ENCODE data around the gene IL17RE. TPM values are rescaled to one million over a fixed set of nuclear protein-coding genes. Genes with fewer than 3 reads are reported as not detected.

The IL17RE gene
- total RNA-seq, 1 experiment from 2014 or later, result 4.0 TPM

DNA sequence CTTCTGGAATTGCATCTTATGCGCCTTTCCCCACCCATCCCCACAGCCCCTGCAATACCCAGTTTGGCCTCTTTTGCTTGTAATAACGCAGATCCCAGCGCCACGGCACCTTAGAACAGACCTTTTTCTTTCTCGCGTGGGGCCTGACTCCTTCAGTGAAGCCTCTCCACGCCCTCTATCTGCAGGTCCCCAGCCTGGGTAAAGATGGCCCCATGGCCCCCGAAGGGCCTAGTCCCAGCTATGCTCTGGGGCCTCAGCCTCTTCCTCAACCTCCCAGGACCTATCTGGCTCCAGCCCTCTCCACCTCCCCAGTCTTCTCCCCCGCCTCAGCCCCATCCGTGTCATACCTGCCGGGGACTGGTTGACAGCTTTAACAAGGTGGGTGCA lies 31.6 kb downstream of the IL17RE start:
- Histone ChIP-seq H3K4me3 (ENCODE audit: low read length) (peak overlapping the region; percentile 72), H3F3A (ENCODE audit: low read length, unreplicated experiment) (no peaks in the 10 kb centered on the region), H3K9me3 (ENCODE audit: low read length) (no peaks in the 10 kb centered on the region), H4K20me1 (ENCODE audit: low read length) (no peaks in the 10 kb centered on the region), H3K9me2 (replicated peaks; ENCODE audit: low read length) (no peaks in the 10 kb centered on the region), H3K9ac (ENCODE audit: low read length) (peak overlapping the region; percentile 81), H3K4me2 (ENCODE audit: low read length) (peak overlapping the region; percentile 91), H3K79me2 (ENCODE audit: low read length) (peaks cover 19% of the 10 kb centered on the region), H3K27me3 (ENCODE audit: low read length) (no peaks in the 10 kb centered on the region), H3K36me3 (ENCODE audit: low read depth, low read length) (peaks cover 14% of the 10 kb centered on the region), H3K27ac (ENCODE audit: low read length) (peak overlapping the region; percentile 84), H3K4me1 (ENCODE audit: insufficient read depth, low read length) (peaks cover 33% of the 10 kb centered on the region), H2AFZ (ENCODE audit: low read length) (peak overlapping the region; percentile 84)
- TF ChIP-seq, protein P1, sequence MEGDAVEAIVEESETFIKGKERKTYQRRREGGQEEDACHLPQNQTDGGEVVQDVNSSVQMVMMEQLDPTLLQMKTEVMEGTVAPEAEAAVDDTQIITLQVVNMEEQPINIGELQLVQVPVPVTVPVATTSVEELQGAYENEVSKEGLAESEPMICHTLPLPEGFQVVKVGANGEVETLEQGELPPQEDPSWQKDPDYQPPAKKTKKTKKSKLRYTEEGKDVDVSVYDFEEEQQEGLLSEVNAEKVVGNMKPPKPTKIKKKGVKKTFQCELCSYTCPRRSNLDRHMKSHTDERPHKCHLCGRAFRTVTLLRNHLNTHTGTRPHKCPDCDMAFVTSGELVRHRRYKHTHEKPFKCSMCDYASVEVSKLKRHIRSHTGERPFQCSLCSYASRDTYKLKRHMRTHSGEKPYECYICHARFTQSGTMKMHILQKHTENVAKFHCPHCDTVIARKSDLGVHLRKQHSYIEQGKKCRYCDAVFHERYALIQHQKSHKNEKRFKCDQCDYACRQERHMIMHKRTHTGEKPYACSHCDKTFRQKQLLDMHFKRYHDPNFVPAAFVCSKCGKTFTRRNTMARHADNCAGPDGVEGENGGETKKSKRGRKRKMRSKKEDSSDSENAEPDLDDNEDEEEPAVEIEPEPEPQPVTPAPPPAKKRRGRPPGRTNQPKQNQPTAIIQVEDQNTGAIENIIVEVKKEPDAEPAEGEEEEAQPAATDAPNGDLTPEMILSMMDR (conservative IDR thresholded peaks at IDR 0.05; ENCODE audit: low read depth, low read length), result peak; percentile 32; the same call in 1 of the 2 replicates
- no peak for TF ChIP-seq EZH2phosphoT487 (IDR thresholded peaks at IDR 0.05; ENCODE audit: borderline replicate concordance, low read length)
- intact Hi-C loops (cut with micrococcal nuclease), result loop anchor here (5.0 kb wide), 1 partner anchor 217 kb away; no protein-coding TSS in a partner anchor
- DNase-seq (no peak), ATAC-seq (no peak; the same call in 1 of the 2 replicates)
- POLR2A ChIA-PET (ENCODE audit: unreplicated experiment), result interaction anchor here (1.9 kb wide), 1 partner anchor 18 kb away, joined by 25 read pairs; the partner anchor contains the start of gene IL17RC
- TSS peak; percentile 55 for BruUV-seq (replicated peaks)
- CTCF ChIA-PET, result interaction anchor here (2.0 kb wide), 1 partner anchor 12 kb away, joined by 24 read pairs; no protein-coding TSS in a partner anchor

DNA sequence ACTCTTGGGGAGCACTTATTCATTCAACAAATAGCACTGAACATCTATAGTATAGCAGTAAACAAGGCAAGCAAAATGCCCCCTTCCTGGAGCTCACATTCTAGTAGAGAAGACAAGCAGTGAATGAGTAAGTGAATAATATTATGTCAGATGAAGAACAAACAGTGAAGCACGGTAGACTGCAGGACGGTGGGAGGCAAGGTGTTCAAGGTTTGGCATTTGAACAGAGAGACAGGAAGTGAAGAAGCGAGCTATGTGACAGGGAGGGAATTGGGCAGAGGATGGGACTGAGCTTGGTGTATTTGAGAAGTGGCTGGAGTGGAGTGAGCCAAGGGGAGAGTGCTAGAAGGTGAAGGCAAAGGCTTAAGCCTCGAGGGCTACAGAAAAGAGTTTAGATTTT lies 32.3 kb downstream of the IL17RE start:
- Histone ChIP-seq H3K4me3 (ENCODE audit: low read length) (peak overlapping the region; percentile 72; the same call in 1 of the 2 replicates), H3K4me1 (ENCODE audit: insufficient read depth, low read length) (peaks cover 33% of the 10 kb centered on the region), H3K79me2 (ENCODE audit: low read length) (peaks cover 19% of the 10 kb centered on the region), H3K9me3 (ENCODE audit: low read length) (no peaks in the 10 kb centered on the region), H2AFZ (ENCODE audit: low read length) (no peak overlapping the region), H3K27ac (ENCODE audit: low read length) (no peak overlapping the region), H3K4me2 (ENCODE audit: low read length) (peak overlapping the region; percentile 91), H4K20me1 (ENCODE audit: low read length) (no peaks in the 10 kb centered on the region), H3K36me3 (ENCODE audit: low read depth, low read length) (peaks cover 10% of the 10 kb centered on the region), H3F3A (ENCODE audit: low read length, unreplicated experiment) (no peaks in the 10 kb centered on the region), H3K27me3 (ENCODE audit: low read length) (no peaks in the 10 kb centered on the region), H3K9me2 (replicated peaks; ENCODE audit: low read length) (no peaks in the 10 kb centered on the region), H3K9ac (ENCODE audit: low read length) (no peak overlapping the region)
- TF ChIP-seq EZH2phosphoT487 (IDR thresholded peaks at IDR 0.05; ENCODE audit: borderline replicate concordance, low read length), result no peak
- TF ChIP-seq, protein P1 (conservative IDR thresholded peaks at IDR 0.05; ENCODE audit: low read depth, low read length), result no peak
- no peak for TF ChIP-seq EZH2 (IDR thresholded peaks at IDR 0.05; ENCODE audit: low read length, unreplicated experiment)
- BruUV-seq (replicated peaks), result no TSS peak
- intact Hi-C loops (cut with micrococcal nuclease), result loop anchor here (5.0 kb wide), 1 partner anchor 218 kb away; no protein-coding TSS in a partner anchor
- DNase-seq, result peak; percentile 22
- ATAC-seq, result no peak
- ChIA-PET POLR2A (ENCODE audit: unreplicated experiment) (interaction anchor here (0.6 to 1.2 kb wide), 3 partner anchors 12 to 127 kb away, joined by 3 to 4 read pairs (median 3); partner anchors contain the start of gene EMC3), CTCF (interaction anchor here (1.2 kb wide), 1 partner anchor 11 kb away, joined by 10 read pairs; no protein-coding TSS in a partner anchor)

- Histone ChIP-seq H2AFZ (ENCODE audit: low read length) (no peak overlapping the region), H3F3A (ENCODE audit: low read length, unreplicated experiment) (no peaks in the 10 kb centered on the region), H3K36me3 (ENCODE audit: low read depth, low read length) (no peaks in the 10 kb centered on the region; the same call in 1 of the 2 replicates), H3K9me2 (replicated peaks; ENCODE audit: low read length) (no peaks in the 10 kb centered on the region), H3K9me3 (ENCODE audit: low read length) (no peaks in the 10 kb centered on the region), H3K9ac (ENCODE audit: low read length) (no peak overlapping the region), H4K20me1 (ENCODE audit: low read length) (no peaks in the 10 kb centered on the region), H3K4me1 (ENCODE audit: insufficient read depth, low read length) (peaks cover 33% of the 10 kb centered on the region), H3K27ac (ENCODE audit: low read length) (no peak overlapping the region), H3K4me3 (ENCODE audit: low read length) (no peak overlapping the region), H3K79me2 (ENCODE audit: low read length) (peaks cover 19% of the 10 kb centered on the region), H3K4me2 (ENCODE audit: low read length) (peak overlapping the region; percentile 91; the same call in 1 of the 2 replicates), H3K27me3 (ENCODE audit: low read length) (no peaks in the 10 kb centered on the region)
- BruUV-seq (replicated peaks), result no TSS peak
- ChIA-PET CTCF (no interaction called here), POLR2A (ENCODE audit: unreplicated experiment) (no interaction called here)
- intact Hi-C loops (cut with micrococcal nuclease), result no loop called here
- DNase-seq (no peak), ATAC-seq (no peak)
- TF ChIP-seq, protein P1 (conservative IDR thresholded peaks at IDR 0.05; ENCODE audit: low read depth, low read length), result no peak
- TF ChIP-seq EZH2phosphoT487 (IDR thresholded peaks at IDR 0.05; ENCODE audit: borderline replicate concordance, low read length), result no peak
- no peak for TF ChIP-seq EZH2 (IDR thresholded peaks at IDR 0.05; ENCODE audit: low read length, unreplicated experiment)
Measured at GRCh38 chr3:9935966-9936510, 33.4 kb downstream of the IL17RE start.

Data from PC-3 (cell line).